GM19240 (cell line): ENCODE results near the gene NFE2.

Experiments used
- DNase-seq: peaks from one replicate; pipeline ENCODE4 v3.0.0; 2011; ENCODE audit warnings: low spot score; ENCODE audit not compliant: insufficient read length

The NFE2 gene

GRCh38 chr12:54306925-54307741, 6.3 kb upstream of the NFE2 start:
- DNase-seq: no peak

GRCh38 chr12:54304187-54304810, 3.5 kb upstream of the NFE2 start:
- DNase-seq: no peak

GRCh38 chr12:54303640-54304039, 2.8 kb upstream of the NFE2 start:
- no peak for DNase-seq

- DNase-seq: no peak
Observed at GRCh38 chr12:54301428-54302048, 723 bp upstream of the NFE2 start.

GRCh38 chr12:54300225-54300731, 537 bp downstream of the NFE2 start:
- DNase-seq: no peak

GRCh38 chr12:54299515-54300224, 1.1 kb downstream of the NFE2 start:
- DNase-seq: no peak

GRCh38 chr12:54298904-54299303, 1.9 kb downstream of the NFE2 start:
- DNase-seq: no peak

- DNase-seq: no peak
Observed at GRCh38 chr12:54296393-54297099, 4.3 kb downstream of the NFE2 start.

GRCh38 chr12:54294953-54295566, 5.8 kb downstream of the NFE2 start:
- DNase-seq: no peak

- DNase-seq: no peak
Observed at GRCh38 chr12:54294152-54294952, 6.5 kb downstream of the NFE2 start.

- no peak for DNase-seq
Observed at GRCh38 chr12:54292931-54293241, 7.9 kb downstream of the NFE2 start.

- DNase-seq: no peak
Observed at GRCh38 chr12:54292083-54292930, 8.5 kb downstream of the NFE2 start.

GRCh38 chr12:54287261-54288157, 13.3 kb downstream of the NFE2 start:
- DNase-seq: no peak

- DNase-seq: no peak
Observed at GRCh38 chr12:54286042-54287030, 14.5 kb downstream of the NFE2 start.

- DNase-seq: no peak
Observed at GRCh38 chr12:54285150-54286041, 15.4 kb downstream of the NFE2 start.
